GM12878 (cell line): ENCODE results near the gene DLK1.

Experiments
- ATF7 ChIP-seq: fragments of 450-650 bp; IDR thresholded peaks from 2 replicates; pipeline ENCODE4 v1.6.1; 2016; ENCODE audit warnings: low read depth, mild to moderate bottlenecking
- BCL11A ChIP-seq: IDR thresholded peaks from 2 replicates; pipeline ENCODE4 v1.6.1; 2011; ENCODE audit warnings: low read depth, low read length
- CTCF ChIP-seq, 3 experiments: IDR thresholded peaks in 2 of 3; conservative IDR thresholded peaks in 1 of 3; 2 replicates each; pipeline ENCODE4 v1.5.1; 2011; ENCODE audit warnings: low read depth in 3 of 3, low read length in 3 of 3, mild to moderate bottlenecking in 3 of 3, control low read depth in 2 of 3, moderate library complexity in 2 of 3, inconsistent platforms in 1 of 3, mixed read lengths in 1 of 3; ENCODE audit not compliant: control insufficient read depth in 2 of 3, insufficient read depth in 1 of 3; ENCODE audit errors: extremely low read depth in 1 of 3
- EED ChIP-seq: sonication (generic); IDR thresholded peaks from 2 replicates; pipeline ENCODE4 v1.6.1; 2016; ENCODE audit warnings: antibody characterized with exemption, low read depth
- EZH2 ChIP-seq: IDR thresholded peaks from 2 replicates; pipeline ENCODE4 v1.6.1; 2012; ENCODE audit warnings: low read depth, mild to moderate bottlenecking, control low read depth, inconsistent platforms, low read length, borderline replicate concordance; ENCODE audit not compliant: control insufficient read depth
- HDAC6 ChIP-seq: fragments of 200-600 bp; sonication (generic); IDR thresholded peaks from one replicate; pipeline ENCODE4 v1.8.0; 2017; ENCODE audit warnings: antibody characterized with exemption; ENCODE audit not compliant: unreplicated experiment
- IRF3 ChIP-seq: fragments of 450-650 bp; IDR thresholded peaks from 2 replicates; pipeline ENCODE4 v1.6.1; 2014; ENCODE audit warnings: mild to moderate bottlenecking
- NR2C2 ChIP-seq: IDR thresholded peaks from 2 replicates; pipeline ENCODE4 v1.6.1; 2011; ENCODE audit warnings: borderline replicate concordance, low read depth; ENCODE audit not compliant: control insufficient read depth, insufficient read length
- POLR2AphosphoS5 ChIP-seq: IDR thresholded peaks from 2 replicates; pipeline ENCODE4 v1.6.1; 2011; ENCODE audit warnings: mild to moderate bottlenecking, low read length, inconsistent platforms
- SMAD1 ChIP-seq: fragments of 450-650 bp; IDR thresholded peaks from 2 replicates; pipeline ENCODE4 v1.6.1; 2018; ENCODE audit warnings: mild to moderate bottlenecking, low read depth; ENCODE audit not compliant: partially characterized antibody
- SMC3 ChIP-seq: IDR thresholded peaks from 2 replicates; pipeline ENCODE4 v1.6.1; 2011; ENCODE audit warnings: low read length, improper control_type of control experiment, borderline replicate concordance
- SREBF1 ChIP-seq: IDR thresholded peaks from 2 replicates; pipeline ENCODE4 v1.6.1; 2012; ENCODE audit warnings: mild to moderate bottlenecking, low read length
- TF ChIP-seq, protein P1 (sequence below): IDR thresholded peaks from 2 replicates; pipeline ENCODE4 v1.6.1; 2011; ENCODE audit warnings: low read depth, low read length, improper control_type of control experiment, borderline replicate concordance

DNA sequence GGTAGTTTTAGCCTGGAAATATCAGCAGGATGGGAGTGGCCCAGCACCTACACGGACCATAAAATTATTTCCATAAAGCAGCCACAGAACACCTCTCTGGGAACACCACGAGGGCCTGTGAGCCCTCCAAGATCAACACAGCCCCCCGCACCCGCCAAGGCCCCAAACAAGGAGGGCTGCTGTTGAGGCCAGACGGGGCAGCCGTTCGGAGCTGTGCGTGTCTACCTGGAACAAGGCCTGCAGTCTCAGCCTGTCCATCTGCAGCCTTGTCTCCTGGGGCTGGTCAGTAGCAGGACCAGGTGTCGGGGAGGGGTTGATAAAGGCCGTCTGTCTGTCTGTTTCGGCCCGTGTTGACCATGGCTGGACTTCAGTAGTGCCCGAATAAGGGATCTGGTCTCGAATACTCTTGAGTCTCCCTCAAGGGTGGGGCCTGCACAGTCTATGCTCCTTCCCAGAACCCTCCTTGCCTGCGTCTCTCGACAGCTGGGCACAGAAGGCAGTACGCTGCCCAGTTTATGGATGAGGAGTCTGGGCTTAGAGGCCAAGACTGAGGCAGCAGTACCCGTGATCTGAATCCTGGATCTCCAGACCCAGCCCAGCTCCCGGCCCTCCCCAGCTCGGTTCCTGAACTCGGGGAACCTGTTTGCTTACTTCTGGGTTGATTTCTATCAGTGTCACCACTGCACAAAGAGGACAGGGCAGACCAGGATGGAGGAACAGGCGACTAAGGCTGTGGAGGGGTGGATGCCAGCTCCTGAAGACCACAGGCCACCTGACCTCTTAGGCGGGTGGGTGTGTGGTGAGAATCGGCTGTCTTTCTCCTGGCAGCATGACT lies 23.1 kb upstream of the DLK1 start:
- no peak for TF ChIP-seq SREBF1
- TF ChIP-seq NR2C2, result no peak
- no peak for TF ChIP-seq BCL11A
- no peak for TF ChIP-seq CTCF (IDR thresholded peaks at IDR 0.05 in 2 of 3, conservative IDR thresholded peaks at IDR 0.05 in 1 of 3; ENCODE audit: control insufficient read depth in 2 of 3, extremely low read depth in 1 of 3, insufficient read depth in 1 of 3, low read depth in 3 of 3, low read length in 3 of 3)
- TF ChIP-seq, protein P1, sequence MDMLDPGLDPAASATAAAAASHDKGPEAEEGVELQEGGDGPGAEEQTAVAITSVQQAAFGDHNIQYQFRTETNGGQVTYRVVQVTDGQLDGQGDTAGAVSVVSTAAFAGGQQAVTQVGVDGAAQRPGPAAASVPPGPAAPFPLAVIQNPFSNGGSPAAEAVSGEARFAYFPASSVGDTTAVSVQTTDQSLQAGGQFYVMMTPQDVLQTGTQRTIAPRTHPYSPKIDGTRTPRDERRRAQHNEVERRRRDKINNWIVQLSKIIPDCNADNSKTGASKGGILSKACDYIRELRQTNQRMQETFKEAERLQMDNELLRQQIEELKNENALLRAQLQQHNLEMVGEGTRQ, result no peak
- no peak for TF ChIP-seq SMC3
- no peak for TF ChIP-seq HDAC6
- TF ChIP-seq EED, result no peak
- no peak for TF ChIP-seq SMAD1
- TF ChIP-seq EZH2, result no peak
- no peak for TF ChIP-seq ATF7
- TF ChIP-seq POLR2AphosphoS5, result no peak
- no peak for TF ChIP-seq IRF3
